Fibroblast of peridontal ligament (primary cell): Measurements from ENCODE around the gene KHDRBS1.
A peak's percentile ranks its signal among the peaks of the same experiment; 100 is the strongest.
"Not testable (repeated sequence)": the region's sequence is repeated elsewhere in the genome, so short reads cannot be mapped to it uniquely, and the experiment has no call there.

Source experiments
- DNase-seq: peaks from one replicate; pipeline ENCODE4 v3.0.0-alpha.2; 2010; ENCODE audit errors: extremely low read depth

The KHDRBS1 gene

DNA sequence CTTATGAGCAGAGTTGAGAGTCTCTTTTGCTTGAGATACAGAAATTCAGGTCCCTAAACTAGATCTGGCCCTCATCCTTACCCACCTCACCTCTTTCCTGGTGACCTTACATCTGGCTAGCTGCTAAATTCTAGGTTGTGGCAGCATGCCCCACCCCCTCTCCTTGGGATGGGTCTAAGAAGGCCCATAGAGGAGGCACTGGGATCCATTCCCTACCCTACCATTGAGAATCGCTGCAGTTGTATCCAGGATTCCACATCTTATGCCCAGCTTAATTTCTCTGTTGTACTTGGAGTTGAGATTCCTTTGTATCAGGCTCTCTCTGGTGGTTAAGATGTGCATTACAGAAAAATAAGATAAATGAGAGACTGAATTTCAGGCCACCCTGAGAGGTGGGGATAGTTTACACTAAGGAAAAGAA, 49.6 kb downstream of the KHDRBS1 start:
- peak; percentile 88 for DNase-seq

DNA sequence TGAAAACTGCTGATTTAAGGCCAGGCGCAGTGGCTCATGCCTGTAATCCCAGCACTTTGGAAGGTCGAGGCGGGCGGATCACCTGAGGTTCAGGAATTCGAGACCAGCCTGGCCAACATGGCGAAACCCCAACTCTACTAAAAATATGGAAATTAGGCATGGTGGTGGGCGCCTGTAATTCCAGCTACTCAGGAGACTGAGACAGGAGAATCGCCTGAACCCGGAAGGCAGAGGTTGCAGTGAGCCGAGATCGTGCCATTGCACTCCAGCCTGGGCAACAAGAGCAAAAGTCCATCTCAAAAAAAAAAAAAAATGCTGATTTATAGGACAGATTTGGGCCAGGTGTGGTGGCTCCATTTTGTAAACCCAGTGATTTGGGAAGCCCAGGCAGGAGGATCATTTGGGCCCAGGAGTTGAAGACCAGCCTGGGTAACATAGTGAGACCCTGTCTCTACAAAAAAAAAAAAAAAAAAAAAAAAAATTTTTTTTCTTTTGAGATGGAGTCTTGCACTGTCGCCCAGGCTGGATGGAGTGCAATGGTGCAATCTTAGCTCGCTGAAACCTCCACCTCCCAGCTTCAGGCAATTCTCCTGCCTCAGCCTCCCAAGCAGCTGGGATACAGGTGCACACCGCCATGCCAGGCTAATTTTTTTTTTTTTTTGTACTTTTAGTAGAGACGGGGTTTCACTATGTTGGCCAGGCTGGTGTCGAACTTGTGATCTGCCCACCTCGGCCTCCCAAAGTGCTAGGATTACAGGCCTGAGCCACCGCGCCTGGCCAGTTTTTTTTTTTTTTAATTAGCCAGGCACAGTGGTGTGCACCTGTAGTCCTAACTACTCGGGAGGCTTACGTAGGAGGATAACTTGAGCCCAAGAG, 52.2 kb downstream of the KHDRBS1 start:
- DNase-seq, result not testable (repeated sequence)

DNA sequence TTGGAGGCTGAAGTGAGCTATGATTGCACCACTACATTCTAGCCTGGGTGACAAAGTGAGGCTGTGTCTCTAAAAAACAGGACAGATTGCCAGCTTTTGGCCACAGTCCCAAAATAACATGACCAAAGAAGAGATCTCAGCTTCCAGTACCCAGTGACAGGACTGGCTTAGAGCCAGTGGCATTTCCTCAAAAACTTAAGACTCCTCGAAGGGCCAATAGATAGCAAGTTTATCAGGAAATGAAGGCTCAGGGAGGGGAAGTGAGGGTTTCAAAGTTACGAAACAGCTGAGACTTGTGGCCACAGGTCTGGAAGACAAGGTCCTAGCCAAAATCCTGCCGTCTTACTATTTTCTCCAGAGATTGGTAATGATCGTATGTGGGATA, 52.8 kb downstream of the KHDRBS1 start:
- DNase-seq, result peak; percentile 67

DNA sequence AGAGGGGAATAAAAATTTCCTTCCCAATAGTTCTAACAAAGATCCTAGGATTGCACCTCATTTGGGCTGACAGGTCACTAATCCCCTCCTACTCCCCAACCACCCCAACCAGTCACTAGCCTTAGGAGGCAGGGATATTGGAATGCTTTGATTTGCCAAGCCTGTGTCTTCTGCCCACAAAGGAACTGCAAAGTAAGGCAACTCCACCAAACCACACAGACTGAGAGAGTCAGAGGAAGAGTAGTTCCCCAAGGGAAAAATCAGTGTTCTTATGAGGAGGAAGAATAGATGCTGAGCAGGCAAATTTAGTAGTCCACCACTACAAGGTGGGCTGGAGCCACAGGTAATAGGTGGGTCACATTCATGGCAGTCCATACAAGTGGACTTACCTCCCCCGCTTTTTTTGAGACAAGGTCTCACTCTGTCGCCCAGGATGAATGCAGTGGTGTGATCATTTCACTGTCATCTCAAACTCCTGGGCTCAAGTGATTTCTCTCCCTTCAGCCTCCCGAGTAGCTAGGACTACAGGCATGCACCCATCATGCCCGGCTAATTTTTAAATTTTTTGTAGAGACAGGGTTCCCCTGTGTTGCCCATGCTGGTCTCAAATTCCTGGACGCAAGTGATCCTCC, 55.4 kb downstream of the KHDRBS1 start:
- DNase-seq, result peak; percentile 71

DNA sequence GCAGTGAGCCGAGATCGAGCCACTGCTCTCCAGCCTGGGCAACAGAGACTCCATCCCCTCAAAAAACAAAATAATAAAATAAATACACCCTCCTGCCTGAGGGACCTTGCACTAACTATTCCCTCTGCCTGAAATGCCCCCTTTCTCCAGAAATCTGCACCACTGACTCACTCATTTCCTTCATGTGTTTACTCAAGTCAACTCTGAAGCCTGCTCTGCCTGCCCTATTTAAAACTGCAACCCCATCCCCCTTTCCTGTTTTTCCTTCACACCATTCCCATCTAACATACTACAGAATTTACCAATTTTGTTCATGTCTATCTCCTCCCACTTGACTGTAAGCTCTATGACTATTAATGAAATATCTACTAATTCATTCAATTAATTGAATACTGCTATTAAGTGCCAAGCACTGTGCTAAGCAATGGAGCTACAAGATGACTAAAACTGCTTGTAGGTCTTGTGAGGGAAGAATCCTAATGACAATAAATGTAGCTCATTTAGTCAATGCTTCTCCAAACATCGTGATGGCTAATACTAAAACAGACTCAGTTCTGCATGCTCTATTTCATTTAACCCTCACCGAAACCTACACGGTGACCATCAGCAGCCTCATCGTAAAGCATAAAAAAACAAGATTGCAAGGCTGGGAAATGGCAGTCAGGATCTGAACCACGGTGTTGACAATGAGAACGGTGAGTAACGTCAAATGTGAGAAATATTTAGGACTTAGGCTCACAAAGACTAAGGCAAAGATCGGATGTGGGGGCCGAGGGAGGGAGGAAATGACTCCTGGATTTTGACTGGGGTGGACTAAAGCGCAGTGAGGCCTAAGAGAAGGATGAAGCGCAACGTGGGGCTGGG, 58.3 kb downstream of the KHDRBS1 start:
- peak; percentile 57 for DNase-seq

DNA sequence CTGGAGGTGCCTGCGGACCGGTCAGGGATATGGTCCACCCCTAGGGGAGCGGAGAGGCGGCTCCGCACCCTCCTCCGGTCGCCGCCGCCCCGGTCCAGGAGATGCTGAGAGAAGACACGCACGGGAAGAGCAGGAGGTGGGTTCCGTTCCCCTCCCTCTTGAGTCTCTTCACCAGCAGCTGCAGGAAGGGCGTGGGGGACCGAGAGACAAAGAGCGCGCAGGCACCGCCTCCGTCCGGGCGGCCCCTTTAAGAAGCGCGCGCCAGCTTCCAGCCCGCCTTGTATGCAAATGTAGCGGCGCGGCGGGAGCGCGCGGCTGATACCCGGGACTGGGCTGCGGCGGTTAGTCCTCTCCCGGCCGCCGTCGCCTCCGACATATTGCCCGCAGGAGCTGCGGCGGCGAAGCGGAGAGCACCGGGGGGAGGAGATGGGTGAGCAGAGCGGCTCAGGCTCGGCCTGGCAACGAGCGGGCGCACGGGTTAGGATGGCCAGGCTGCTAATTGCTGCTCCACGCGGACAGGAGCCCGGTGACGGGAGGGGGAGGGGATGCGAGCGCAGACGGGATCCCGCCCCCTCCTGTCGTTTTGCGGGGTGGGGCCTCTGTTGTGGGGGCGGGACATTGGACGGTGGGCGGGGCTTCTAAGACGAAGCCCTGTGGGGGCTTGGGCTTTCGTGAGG, 59.1 kb downstream of the KHDRBS1 start, which contains the start of gene TMEM39B:
TSS of gene TMEM39B (plus strand) at position 318 of the 677 bp plus-strand sequence. CDS start at position 427, 109 bp downstream.
- peak; percentile 91 for DNase-seq

DNA sequence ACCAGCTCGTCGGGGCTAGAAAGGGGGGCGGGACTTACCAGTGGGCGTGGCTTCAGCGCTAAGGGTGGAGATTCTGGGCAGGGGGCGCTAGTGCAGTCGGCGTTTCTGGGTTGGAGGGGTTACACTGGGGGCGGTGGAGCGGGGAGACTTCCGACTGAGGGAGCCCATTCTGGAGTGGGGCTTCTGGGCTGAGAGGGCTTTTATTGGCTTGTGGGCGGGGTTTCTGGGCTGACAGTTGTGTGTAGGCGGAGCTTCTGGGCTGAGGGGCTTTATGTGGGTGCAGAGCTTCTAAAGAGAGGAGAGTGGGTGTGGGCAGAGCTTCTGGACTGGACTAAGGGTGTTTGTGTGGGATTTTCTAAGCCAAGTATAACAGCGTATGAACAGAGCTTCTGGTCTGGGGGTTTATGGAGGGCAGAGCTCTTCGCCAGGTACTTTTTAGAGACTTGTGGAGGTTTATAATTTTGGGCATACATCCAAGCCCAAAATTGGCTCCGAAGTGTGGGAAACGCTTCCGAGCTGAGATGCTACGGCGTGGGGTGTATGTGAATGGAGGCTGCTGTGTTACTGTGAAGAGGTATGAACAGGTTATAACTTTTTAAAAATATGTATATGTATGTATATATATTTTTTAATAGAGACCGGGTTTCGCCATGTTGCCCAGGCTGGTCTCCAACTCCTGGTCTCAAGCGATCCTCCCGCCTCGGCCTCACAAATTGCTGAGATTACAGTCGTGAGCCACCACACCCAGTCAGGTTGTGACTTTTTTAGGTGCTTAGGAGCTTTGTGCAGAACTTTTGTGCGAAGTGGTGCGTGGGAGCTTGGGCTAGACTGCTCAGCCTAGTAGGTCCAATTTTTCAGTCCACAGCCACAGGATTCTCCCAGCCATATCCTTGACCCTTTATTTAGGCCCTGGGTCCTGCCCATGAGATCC, 59.9 kb downstream of the KHDRBS1 start:
- no peak for DNase-seq

DNA sequence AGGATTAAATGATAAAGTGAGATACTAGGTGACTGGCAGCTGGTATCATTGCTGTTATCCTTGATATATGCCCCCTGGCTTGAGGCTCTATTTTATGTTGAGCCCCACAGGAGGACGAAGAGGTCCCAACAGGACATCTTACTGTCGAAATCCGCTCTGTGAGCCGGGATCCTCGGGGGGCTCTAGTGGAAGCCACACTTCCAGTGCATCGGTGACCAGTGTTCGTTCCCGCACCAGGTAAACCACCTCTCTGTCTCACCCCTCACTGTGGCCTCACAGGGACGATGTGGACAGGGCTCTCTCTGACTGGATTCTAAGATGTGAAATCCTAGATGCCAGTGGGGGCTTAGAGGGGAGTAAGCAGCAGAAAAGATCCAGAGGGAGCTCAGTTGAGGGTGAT, 61.2 kb downstream of the KHDRBS1 start:
- DNase-seq, result no peak

DNA sequence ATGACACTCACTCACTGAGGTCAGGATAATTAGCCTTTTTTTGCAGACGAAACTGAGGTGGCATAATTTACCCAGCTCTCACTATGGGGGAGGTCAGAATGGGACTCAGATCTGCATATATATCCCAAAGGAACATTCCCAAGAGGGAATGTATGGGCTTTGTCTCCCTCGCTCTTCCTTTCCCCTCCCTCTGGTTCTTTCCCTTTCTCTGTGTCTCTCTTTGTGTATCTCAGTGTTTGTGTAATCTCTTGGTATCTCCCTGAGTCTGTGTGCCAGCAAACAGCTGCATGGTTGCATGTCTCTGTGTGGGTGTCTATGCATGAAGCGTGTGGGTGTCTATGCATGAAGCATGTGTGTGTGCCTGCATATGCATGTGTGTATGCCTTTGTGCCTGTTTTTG, 63.8 kb downstream of the KHDRBS1 start:
- no peak for DNase-seq

DNA sequence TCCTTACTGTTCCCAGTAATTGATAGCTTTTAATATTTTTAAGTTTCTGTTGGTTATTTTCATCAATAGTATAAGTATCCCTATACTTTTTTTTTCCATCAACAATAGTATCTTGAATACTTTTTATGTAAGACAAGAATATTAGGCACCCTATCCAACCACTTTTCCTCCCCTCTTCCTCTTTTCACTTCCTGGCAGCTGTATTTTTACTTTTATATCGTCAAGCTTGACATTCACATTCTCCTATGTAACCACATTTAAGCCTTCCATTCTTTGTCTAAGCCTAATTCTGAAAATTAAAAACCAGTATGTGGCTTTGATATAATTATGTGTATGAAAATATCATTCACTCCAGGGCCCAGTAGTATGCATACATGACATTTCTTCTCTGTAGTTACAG, 68.4 kb downstream of the KHDRBS1 start:
- DNase-seq, result no peak

DNA sequence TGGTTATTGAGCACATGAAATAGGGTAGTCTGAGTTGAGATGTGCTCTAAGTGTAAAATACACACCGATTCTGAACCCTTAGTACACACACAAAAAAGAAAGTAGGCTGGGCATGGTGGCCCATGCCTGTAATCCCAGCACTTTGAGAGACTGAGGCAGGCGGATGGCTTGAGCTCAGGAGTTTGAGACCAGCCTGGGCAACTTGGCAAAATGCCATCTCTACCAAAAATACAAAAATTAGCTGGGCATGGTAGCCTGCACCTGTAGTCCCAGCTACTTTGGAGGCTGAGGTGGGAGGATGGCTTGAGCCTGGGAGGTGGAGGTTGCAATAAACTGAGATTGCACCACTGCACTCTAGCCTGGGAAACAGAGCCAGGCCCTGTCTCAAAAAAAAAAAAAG, 72.7 kb downstream of the KHDRBS1 start:
- not testable (repeated sequence) for DNase-seq

DNA sequence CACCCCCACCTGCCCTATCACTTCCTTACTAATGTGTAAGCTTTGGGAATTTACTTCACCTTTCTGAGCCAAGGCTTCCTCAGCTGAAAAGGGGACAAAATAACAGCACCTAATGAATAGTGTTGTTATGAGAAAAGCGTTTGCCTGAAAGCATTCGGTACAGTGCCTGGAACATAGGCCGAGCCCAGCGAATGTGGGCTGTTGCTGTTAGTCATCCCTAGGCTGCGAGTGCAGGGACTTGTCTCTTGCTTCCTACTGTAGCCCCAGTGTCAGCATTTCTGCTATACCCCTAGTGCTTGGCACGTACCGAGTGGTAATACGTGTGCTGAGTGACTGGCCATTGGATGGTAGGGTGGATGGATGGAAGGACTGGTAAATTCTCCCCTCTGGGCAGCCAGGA, 77.5 kb downstream of the KHDRBS1 start:
- no peak for DNase-seq

DNA sequence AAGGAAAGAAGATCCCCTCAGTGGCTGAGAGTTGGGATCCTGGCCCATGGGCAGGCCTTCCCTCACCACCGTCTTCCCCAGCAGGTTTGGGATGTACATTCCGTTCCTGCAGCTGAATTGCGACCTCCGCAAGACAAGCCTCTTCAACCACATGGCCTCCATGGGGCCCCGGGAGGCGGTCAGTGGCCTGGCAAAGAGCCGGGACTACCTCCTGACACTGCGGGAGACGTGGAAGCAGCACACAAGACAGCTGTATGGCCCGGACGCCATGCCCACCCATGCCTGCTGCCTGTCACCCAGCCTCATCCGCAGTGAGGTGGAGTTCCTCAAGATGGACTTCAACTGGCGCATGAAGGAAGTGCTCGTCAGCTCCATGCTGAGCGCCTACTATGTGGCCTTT, 77.9 kb downstream of the KHDRBS1 start:
- DNase-seq, result no peak
